ENCODE data around the gene KLK13.

The KLK13 gene

DNA sequence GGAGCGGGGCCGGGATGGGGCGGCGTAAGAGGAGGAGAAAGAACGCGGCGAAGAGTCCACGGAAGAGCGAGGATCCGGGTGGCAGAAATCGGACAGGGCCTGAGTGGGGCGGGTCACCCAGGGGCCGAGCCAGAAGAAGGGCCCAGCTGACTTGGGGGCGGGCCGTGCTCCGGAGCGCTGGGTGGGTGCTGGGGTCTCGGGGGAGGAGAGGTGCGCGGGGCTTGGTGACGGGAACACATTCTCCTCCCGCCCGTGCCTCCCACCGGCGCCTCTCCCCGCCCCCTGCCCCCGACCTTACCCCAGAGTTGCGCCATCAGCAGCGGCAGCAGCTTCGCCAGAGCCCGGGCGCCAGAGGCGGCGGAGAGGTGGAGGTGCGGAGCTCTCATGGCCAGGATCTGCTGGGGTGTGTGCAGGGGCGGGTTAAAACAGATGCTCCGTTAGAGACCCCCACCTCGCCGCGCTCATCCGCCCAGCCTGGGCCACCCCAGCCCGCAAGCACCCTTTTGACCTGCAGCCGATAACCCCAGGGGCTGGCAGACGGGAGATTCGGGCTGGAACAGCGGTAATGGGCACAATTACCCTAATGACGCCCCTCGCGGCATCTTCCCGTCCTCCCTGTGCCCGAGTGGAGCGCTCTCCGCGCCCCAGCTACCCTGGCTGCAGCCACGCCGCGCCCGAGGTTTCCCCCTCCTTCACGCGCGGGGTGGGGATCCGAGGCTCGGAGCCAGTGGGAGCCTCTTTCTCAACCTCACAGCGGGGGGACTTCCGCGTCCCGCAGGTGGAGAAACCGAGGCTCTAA is 45.9 kb downstream of the KLK13 start:
- ATAC-seq (ENCODE audit: insufficient read depth, low read depth) = no peak
- TF ChIP-seq, protein P1, sequence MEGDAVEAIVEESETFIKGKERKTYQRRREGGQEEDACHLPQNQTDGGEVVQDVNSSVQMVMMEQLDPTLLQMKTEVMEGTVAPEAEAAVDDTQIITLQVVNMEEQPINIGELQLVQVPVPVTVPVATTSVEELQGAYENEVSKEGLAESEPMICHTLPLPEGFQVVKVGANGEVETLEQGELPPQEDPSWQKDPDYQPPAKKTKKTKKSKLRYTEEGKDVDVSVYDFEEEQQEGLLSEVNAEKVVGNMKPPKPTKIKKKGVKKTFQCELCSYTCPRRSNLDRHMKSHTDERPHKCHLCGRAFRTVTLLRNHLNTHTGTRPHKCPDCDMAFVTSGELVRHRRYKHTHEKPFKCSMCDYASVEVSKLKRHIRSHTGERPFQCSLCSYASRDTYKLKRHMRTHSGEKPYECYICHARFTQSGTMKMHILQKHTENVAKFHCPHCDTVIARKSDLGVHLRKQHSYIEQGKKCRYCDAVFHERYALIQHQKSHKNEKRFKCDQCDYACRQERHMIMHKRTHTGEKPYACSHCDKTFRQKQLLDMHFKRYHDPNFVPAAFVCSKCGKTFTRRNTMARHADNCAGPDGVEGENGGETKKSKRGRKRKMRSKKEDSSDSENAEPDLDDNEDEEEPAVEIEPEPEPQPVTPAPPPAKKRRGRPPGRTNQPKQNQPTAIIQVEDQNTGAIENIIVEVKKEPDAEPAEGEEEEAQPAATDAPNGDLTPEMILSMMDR (IDR thresholded peaks at IDR 0.05; ENCODE audit: borderline replicate concordance, extremely low read depth, low read length, poor library complexity, severe bottlenecking) = no peak
- TF ChIP-seq EZH2 (IDR thresholded peaks at IDR 0.05; ENCODE audit: borderline replicate concordance, low read depth, low read length, severe bottlenecking) = no peak
- no peak overlapping the region for H3K4me3 ChIP-seq (ENCODE audit: low read depth in 1 of 2, low read length in 2 of 2)
- H3K79me2 ChIP-seq (ENCODE audit: insufficient read depth, low read length) = no peaks in the 10 kb centered on the region
- H3K27ac ChIP-seq (ENCODE audit: low read length) = no peak overlapping the region
- no peak overlapping the region for H3K4me2 ChIP-seq (ENCODE audit: insufficient read depth, low read length)
- no peaks in the 10 kb centered on the region for H3K36me3 ChIP-seq (ENCODE audit: insufficient read depth, low read length)
- H3K9ac ChIP-seq (ENCODE audit: low read depth, low read length) = no peak overlapping the region
- no peaks in the 10 kb centered on the region for H3K9me3 ChIP-seq (ENCODE audit: insufficient read depth, low read length, severe bottlenecking)
- no peaks in the 10 kb centered on the region for H3K4me1 ChIP-seq (ENCODE audit: insufficient read depth, low read length)
- peaks cover 3% of the 10 kb centered on the region for H3K27me3 ChIP-seq (ENCODE audit: insufficient read depth, low read length, poor library complexity)
- no peak for DNase-seq
- no peak overlapping the region for H2AFZ ChIP-seq (ENCODE audit: low read depth, low read length)
- no peaks in the 10 kb centered on the region for H4K20me1 ChIP-seq (ENCODE audit: insufficient read depth, low read length)

DNA sequence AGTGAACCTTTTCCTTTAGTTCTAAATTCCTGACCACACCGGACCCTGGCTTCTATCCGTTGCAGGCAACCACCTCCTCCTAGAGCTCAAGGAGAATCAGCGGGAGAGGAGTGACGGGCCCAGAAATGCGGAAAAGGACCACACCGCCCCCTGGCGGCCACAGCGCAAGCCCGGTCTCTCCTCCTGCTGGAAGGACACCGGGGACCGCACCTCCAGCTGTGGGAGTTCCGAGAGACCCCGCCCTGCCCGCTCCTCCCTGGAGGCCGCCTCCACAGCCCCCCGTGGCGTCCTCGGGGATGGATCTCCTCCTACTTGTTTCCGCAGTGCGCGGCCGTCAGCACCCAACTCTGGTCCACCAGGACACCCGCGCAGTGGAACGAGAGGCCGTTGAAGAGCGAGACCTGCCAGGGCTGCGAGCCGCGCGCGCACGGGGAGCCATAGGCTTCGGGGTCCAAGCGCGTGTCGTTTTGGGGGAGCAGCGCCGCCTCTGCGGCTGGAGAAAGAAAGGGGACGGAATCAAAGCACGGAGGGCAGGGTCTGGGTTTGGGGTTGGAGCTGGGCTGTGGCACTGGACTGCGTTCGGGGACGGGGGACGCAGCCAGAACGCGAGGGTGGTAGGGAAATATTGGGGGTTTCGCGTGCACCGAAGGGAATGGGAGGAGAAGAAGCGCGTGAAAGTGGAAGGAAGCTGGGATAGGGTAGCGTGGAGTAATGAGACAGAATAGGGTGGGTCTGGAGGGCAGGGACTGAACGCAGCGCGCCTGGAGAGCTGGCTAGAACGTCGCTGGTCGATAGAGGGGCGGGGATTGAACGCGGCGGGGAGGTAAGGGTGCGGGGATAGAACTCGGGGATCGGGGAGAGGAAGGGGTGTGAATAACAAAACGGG is 47.9 kb downstream of the KLK13 start:
- no peaks in the 10 kb centered on the region for H3K4me1 ChIP-seq (ENCODE audit: insufficient read depth, low read length)
- TF ChIP-seq, protein P1 (IDR thresholded peaks at IDR 0.05; ENCODE audit: borderline replicate concordance, extremely low read depth, low read length, poor library complexity, severe bottlenecking) = peak; percentile 90
- no peak for TF ChIP-seq EZH2 (IDR thresholded peaks at IDR 0.05; ENCODE audit: borderline replicate concordance, low read depth, low read length, severe bottlenecking)
- H3K4me2 ChIP-seq (ENCODE audit: insufficient read depth, low read length) = no peak overlapping the region
- no peaks in the 10 kb centered on the region for H3K27me3 ChIP-seq (ENCODE audit: insufficient read depth, low read length, poor library complexity)
- H2AFZ ChIP-seq (ENCODE audit: low read depth, low read length) = no peak overlapping the region
- H3K4me3 ChIP-seq (ENCODE audit: low read depth in 1 of 2, low read length in 2 of 2) = no peak overlapping the region
- no peaks in the 10 kb centered on the region for H3K36me3 ChIP-seq (ENCODE audit: insufficient read depth, low read length)
- H3K9ac ChIP-seq (ENCODE audit: low read depth, low read length) = no peak overlapping the region
- peak; percentile 52 for DNase-seq
- H3K9me3 ChIP-seq (ENCODE audit: insufficient read depth, low read length, severe bottlenecking) = no peaks in the 10 kb centered on the region
- peak; percentile 68 for ATAC-seq (ENCODE audit: insufficient read depth, low read depth)
- H4K20me1 ChIP-seq (ENCODE audit: insufficient read depth, low read length) = no peaks in the 10 kb centered on the region
- H3K79me2 ChIP-seq (ENCODE audit: insufficient read depth, low read length) = no peaks in the 10 kb centered on the region
- no peak overlapping the region for H3K27ac ChIP-seq (ENCODE audit: low read length)

DNA sequence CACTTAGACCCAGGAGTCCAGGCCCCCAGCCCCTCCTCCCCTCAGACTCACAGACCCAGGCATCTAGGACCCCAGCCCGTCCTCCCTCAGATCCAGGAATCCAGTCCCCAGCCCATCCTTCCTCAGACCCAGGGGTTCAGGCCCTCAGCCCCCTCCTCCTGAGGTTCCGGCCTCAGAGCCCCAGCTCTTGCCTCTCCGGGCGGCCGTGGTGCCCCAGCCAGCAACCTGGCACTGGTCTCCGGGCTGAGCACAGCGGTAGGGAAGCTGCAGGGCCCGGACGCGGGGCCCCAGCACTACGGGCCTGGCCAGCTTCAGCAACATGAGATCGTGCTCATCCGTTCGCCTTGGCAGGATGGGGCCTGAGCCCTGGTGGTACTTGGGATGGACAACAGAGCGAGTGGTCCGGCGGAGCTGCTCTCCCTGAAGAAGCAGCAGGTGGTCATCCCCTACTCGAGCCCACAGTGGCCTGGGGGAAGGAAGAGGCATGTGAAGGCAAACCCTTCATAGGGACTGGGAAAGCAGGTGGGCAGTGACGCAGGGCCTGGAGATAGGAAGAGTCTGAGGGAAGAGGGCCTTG is 49.1 kb downstream of the KLK13 start:
- Histone ChIP-seq H3K4me2 (ENCODE audit: insufficient read depth, low read length) (no peak overlapping the region), H3K9me3 (ENCODE audit: insufficient read depth, low read length, severe bottlenecking) (no peaks in the 10 kb centered on the region), H3K27ac (ENCODE audit: low read length) (no peak overlapping the region), H3K4me1 (ENCODE audit: insufficient read depth, low read length) (no peaks in the 10 kb centered on the region), H3K79me2 (ENCODE audit: insufficient read depth, low read length) (no peaks in the 10 kb centered on the region), H3K36me3 (ENCODE audit: insufficient read depth, low read length) (no peaks in the 10 kb centered on the region), H3K9ac (ENCODE audit: low read depth, low read length) (no peak overlapping the region), H3K27me3 (ENCODE audit: insufficient read depth, low read length, poor library complexity) (no peaks in the 10 kb centered on the region), H4K20me1 (ENCODE audit: insufficient read depth, low read length) (no peaks in the 10 kb centered on the region), H3K4me3 (ENCODE audit: low read depth in 1 of 2, low read length in 2 of 2) (no peak overlapping the region), H2AFZ (ENCODE audit: low read depth, low read length) (no peak overlapping the region)
- no peak for TF ChIP-seq EZH2 (IDR thresholded peaks at IDR 0.05; ENCODE audit: borderline replicate concordance, low read depth, low read length, severe bottlenecking)
- TF ChIP-seq, protein P1 (IDR thresholded peaks at IDR 0.05; ENCODE audit: borderline replicate concordance, extremely low read depth, low read length, poor library complexity, severe bottlenecking) = no peak
- DNase-seq = no peak
- no peak for ATAC-seq (ENCODE audit: insufficient read depth, low read depth)
